ENCODE data around the gene FRMPD1. TPM values are rescaled to one million over a fixed set of nuclear protein-coding genes. Genes with fewer than 3 reads are reported as not detected.
"Not testable (repeated sequence)": the region's sequence is repeated elsewhere in the genome, so short reads cannot be mapped to it uniquely, and the experiment has no call there.

The FRMPD1 gene
- total RNA-seq, 1 donor: not detected

- Histone ChIP-seq H3K36me3 (ENCODE audit: insufficient read depth, low read length) (no peaks in the 10 kb centered on the region), H3K4me1 (ENCODE audit: insufficient read depth, low read length) (peaks cover 22% of the 10 kb centered on the region), H3K79me2 (ENCODE audit: insufficient read depth, low read length) (peaks cover 1% of the 10 kb centered on the region), H3K4me3 (ENCODE audit: insufficient read depth, low read length) (no peak overlapping the region), H4K20me1 (ENCODE audit: insufficient read depth, low read length) (peaks cover 5% of the 10 kb centered on the region), H3K9me3 (ENCODE audit: low read depth, low read length) (no peaks in the 10 kb centered on the region), H2AFZ (ENCODE audit: low read length) (no peak overlapping the region), H3K27ac (ENCODE audit: low read depth, low read length) (peak overlapping the region; percentile 73), H3K27me3 (ENCODE audit: insufficient read depth, low read length) (no peaks in the 10 kb centered on the region), H3K4me2 (ENCODE audit: insufficient read depth, low read length) (peak overlapping the region; percentile 34)
- DNase-seq (ENCODE audit: insufficient read length, low spot score, missing footprints): peak; percentile 87
- no peak for TF ChIP-seq CTCF (IDR thresholded peaks at IDR 0.05; ENCODE audit: extremely low read depth, low read depth, low read length)
Observed at GRCh38 chr9:37760416-37761161, 109.8 kb downstream of the FRMPD1 start.

GRCh38 chr9:37761511-37761910 is 110.8 kb downstream of the FRMPD1 start:
- Histone ChIP-seq H4K20me1 (ENCODE audit: insufficient read depth, low read length) (peaks cover 5% of the 10 kb centered on the region), H3K4me2 (ENCODE audit: insufficient read depth, low read length) (peak overlapping the region; percentile 34), H3K36me3 (ENCODE audit: insufficient read depth, low read length) (no peaks in the 10 kb centered on the region), H3K4me3 (ENCODE audit: insufficient read depth, low read length) (no peak overlapping the region), H3K79me2 (ENCODE audit: insufficient read depth, low read length) (no peaks in the 10 kb centered on the region), H3K27ac (ENCODE audit: low read depth, low read length) (peak overlapping the region; percentile 73), H3K9me3 (ENCODE audit: low read depth, low read length) (no peaks in the 10 kb centered on the region), H3K4me1 (ENCODE audit: insufficient read depth, low read length) (peaks cover 22% of the 10 kb centered on the region), H2AFZ (ENCODE audit: low read length) (no peak overlapping the region), H3K27me3 (ENCODE audit: insufficient read depth, low read length) (no peaks in the 10 kb centered on the region)
- DNase-seq (ENCODE audit: insufficient read length, low spot score, missing footprints): peak; percentile 62
- no peak for TF ChIP-seq CTCF (IDR thresholded peaks at IDR 0.05; ENCODE audit: extremely low read depth, low read depth, low read length)

GRCh38 chr9:37765263-37765662 is 114.5 kb downstream of the FRMPD1 start:
- H3K4me2 ChIP-seq (ENCODE audit: insufficient read depth, low read length); H3K4me3 ChIP-seq (ENCODE audit: insufficient read depth, low read length); H3K27ac ChIP-seq (ENCODE audit: low read depth, low read length); DNase-seq (ENCODE audit: insufficient read length, low spot score, missing footprints); H2AFZ ChIP-seq (ENCODE audit: low read length); H3K36me3 ChIP-seq (ENCODE audit: insufficient read depth, low read length); H3K27me3 ChIP-seq (ENCODE audit: insufficient read depth, low read length); H4K20me1 ChIP-seq (ENCODE audit: insufficient read depth, low read length); H3K9me3 ChIP-seq (ENCODE audit: low read depth, low read length); H3K79me2 ChIP-seq (ENCODE audit: insufficient read depth, low read length): not testable (repeated sequence)
- H3K4me1 ChIP-seq (ENCODE audit: insufficient read depth, low read length): peaks cover 20% of the 10 kb centered on the region

GRCh38 chr9:37769306-37769705 is 118.6 kb downstream of the FRMPD1 start:
- Histone ChIP-seq H4K20me1 (ENCODE audit: insufficient read depth, low read length) (no peaks in the 10 kb centered on the region), H3K36me3 (ENCODE audit: insufficient read depth, low read length) (peaks cover 12% of the 10 kb centered on the region), H3K4me1 (ENCODE audit: insufficient read depth, low read length) (peaks cover 6% of the 10 kb centered on the region), H3K9me3 (ENCODE audit: low read depth, low read length) (no peaks in the 10 kb centered on the region), H3K4me3 (ENCODE audit: insufficient read depth, low read length) (no peak overlapping the region), H3K27me3 (ENCODE audit: insufficient read depth, low read length) (no peaks in the 10 kb centered on the region), H3K79me2 (ENCODE audit: insufficient read depth, low read length) (no peaks in the 10 kb centered on the region), H3K27ac (ENCODE audit: low read depth, low read length) (no peak overlapping the region), H3K4me2 (ENCODE audit: insufficient read depth, low read length) (no peak overlapping the region), H2AFZ (ENCODE audit: low read length) (no peak overlapping the region)
- no peak for TF ChIP-seq CTCF (IDR thresholded peaks at IDR 0.05; ENCODE audit: extremely low read depth, low read depth, low read length)
- DNase-seq (ENCODE audit: insufficient read length, low spot score, missing footprints): no peak

Measured in osteoblast (primary cell).